RWPE2 (cell line): ENCODE results near the gene KRT35.

Experiments
- ATAC-seq: fragments of 200-7000 bp; cut with Tn5 transposase; 3 replicates; pipeline ENCODE4 v1.9.1; 2021; ENCODE audit warnings: low read depth
- DNase-seq: peaks from one replicate; pipeline ENCODE4 v3.0.0-alpha.2; 2020; ENCODE audit warnings: low spot score
- H3K27ac ChIP-seq: fragments of 450-650 bp; 2 replicates; pipeline ENCODE4 v1.5.1; 2017; ENCODE audit warnings: mild to moderate bottlenecking; ENCODE audit not compliant: poor library complexity, severe bottlenecking
- H3K27me3 ChIP-seq: fragments of 250-450 bp; sonication (Bioruptor Pico); 2 replicates; pipeline ENCODE4 v1.5.1; 2021; ENCODE audit warnings: mild to moderate bottlenecking, moderate library complexity; ENCODE audit not compliant: insufficient read depth, poor library complexity, severe bottlenecking
- H3K36me3 ChIP-seq: fragments of 250-450 bp; sonication (Bioruptor Pico); 2 replicates; pipeline ENCODE4 v1.5.1; 2020; ENCODE audit warnings: low read depth, mild to moderate bottlenecking, moderate library complexity
- H3K4me1 ChIP-seq: fragments of 250-450 bp; sonication (Bioruptor Pico); 2 replicates; pipeline ENCODE4 v1.5.1; 2021; ENCODE audit warnings: mild to moderate bottlenecking, moderate library complexity; ENCODE audit not compliant: insufficient read depth, poor library complexity, severe bottlenecking
- H3K4me3 ChIP-seq: fragments of 250-450 bp; sonication (Bioruptor Pico); 2 replicates; pipeline ENCODE4 v1.5.1; 2021; ENCODE audit warnings: mild to moderate bottlenecking, moderate library complexity; ENCODE audit not compliant: severe bottlenecking
- H3K9me3 ChIP-seq: fragments of 250-450 bp; sonication (Bioruptor Pico); 2 replicates; pipeline ENCODE4 v1.5.1; 2021; ENCODE audit warnings: mild to moderate bottlenecking, moderate library complexity; ENCODE audit not compliant: severe bottlenecking
- TF ChIP-seq, protein P1 (sequence below): fragments of 450-650 bp; IDR thresholded peaks from one replicate; pipeline ENCODE4 v1.5.1; 2017; ENCODE audit warnings: mild to moderate bottlenecking, moderate library complexity; ENCODE audit not compliant: poor library complexity, severe bottlenecking

KRT35 gene

DNA sequence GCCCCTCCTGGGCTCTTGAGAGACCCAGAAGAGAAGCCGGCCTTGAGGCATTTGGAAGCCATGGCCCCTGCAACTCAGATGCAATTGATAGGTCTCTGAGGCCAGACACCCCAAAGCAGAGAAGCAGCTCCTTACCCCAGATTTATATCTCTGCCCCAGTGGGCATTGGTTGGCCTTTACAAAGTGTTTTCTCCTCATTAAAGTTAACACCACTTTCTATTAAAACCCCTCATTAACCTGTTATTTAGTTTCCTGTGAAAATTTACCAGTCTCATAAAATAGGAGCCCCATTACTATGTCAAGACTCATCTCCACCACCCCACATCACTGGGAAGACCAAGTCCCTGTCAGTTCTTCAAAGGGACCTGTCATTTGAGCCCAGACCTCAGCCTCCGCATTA, at the start of gene KRT35:
TSS of gene KRT35 (minus strand) at position 116 of the 400 bp plus-strand sequence. CDS start at position 62, 54 bp downstream.
- H3K4me3 ChIP-seq = no peak within 1 kb of the TSS
- H3K9me3 ChIP-seq = no peaks in the 10 kb centered on the region
- H3K27ac ChIP-seq = no peak within 1 kb of the TSS
- no peaks in the 10 kb centered on the region for H3K4me1 ChIP-seq
- TF ChIP-seq, protein P1, sequence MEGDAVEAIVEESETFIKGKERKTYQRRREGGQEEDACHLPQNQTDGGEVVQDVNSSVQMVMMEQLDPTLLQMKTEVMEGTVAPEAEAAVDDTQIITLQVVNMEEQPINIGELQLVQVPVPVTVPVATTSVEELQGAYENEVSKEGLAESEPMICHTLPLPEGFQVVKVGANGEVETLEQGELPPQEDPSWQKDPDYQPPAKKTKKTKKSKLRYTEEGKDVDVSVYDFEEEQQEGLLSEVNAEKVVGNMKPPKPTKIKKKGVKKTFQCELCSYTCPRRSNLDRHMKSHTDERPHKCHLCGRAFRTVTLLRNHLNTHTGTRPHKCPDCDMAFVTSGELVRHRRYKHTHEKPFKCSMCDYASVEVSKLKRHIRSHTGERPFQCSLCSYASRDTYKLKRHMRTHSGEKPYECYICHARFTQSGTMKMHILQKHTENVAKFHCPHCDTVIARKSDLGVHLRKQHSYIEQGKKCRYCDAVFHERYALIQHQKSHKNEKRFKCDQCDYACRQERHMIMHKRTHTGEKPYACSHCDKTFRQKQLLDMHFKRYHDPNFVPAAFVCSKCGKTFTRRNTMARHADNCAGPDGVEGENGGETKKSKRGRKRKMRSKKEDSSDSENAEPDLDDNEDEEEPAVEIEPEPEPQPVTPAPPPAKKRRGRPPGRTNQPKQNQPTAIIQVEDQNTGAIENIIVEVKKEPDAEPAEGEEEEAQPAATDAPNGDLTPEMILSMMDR = no peak
- DNase-seq (no peak), ATAC-seq (no peak)
- no peaks in the 10 kb centered on the region for H3K27me3 ChIP-seq
- no peaks in the 10 kb centered on the region for H3K36me3 ChIP-seq

DNA sequence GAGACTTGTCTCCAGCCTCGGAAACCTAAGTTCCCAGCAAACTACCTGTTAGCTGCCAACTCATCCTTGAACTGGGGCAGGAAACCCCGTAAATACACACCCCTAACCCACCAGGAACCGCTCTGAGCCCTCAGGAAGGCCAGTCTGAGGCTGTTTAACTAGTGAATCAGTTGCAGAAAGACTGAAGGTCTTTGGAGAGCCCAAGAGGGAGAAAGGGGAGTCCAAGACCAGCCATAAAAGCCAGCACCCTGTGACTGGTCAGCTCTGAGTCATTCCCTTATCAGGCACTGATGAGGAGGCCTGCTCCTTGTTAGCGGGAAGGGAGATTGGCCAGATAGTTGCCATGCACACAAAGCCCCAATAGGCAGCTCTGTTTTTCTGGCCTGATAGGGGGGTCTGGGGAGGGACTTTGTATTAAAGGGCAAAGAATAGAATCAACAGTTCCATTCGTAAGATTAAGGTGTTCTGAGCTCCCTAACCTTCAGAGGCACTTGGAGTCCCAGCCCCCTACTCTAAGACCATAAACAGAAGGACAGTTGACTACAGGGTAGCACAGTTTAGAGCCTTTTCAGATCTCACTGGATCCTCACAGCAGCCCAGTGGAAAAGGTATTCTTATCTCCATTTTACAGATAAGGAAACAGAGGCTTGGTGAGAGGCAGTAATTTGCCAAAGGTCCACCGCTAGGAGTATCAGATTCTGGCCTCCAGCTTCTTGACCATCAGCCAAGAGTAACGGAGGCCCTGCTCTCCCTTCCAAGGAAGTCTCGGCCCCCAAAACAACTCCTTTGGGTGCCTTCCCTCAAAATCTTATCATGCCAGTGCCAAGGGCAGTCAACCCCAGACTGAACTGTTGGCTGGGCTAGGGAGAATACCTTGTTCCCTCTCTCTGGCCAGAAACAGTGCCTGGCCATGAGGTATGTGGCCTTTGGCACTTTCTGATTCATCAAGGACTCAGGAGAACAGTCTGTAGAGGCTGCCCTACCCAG, 49.4 kb upstream of the KRT35 start:
- TF ChIP-seq, protein P1 = no peak
- Histone ChIP-seq H3K27me3 (no peaks in the 10 kb centered on the region), H3K9me3 (no peaks in the 10 kb centered on the region), H3K27ac (peak overlapping the region; percentile 79), H3K4me1 (peaks cover 20% of the 10 kb centered on the region), H3K4me3 (no peak overlapping the region), H3K36me3 (peaks cover 6% of the 10 kb centered on the region)
- DNase-seq (no peak), ATAC-seq (peak; percentile 84)

DNA sequence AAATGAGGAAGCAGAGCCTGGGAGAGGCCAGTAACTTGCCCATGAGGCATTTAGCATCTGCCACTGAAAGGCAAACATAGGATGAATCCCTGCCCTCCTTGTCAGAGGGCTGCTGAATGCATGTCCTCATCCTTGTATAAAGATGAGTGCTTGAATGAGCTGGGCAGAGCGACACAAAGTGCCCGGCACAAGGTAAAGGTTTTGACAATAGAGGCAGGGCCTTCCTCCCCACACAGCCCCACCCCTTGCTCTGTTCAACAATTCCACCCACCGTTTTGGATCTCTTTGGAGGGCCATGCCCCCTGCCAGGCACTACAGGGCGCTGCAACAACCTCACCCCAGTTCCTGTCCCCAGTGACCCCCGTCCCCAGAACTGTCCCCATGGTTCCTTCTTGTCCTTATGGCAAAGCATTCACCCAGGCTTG, 48.6 kb upstream of the KRT35 start:
- Histone ChIP-seq H3K4me3 (no peak overlapping the region), H3K27ac (peak overlapping the region; percentile 79), H3K27me3 (no peaks in the 10 kb centered on the region), H3K36me3 (peaks cover 6% of the 10 kb centered on the region), H3K4me1 (peaks cover 20% of the 10 kb centered on the region), H3K9me3 (no peaks in the 10 kb centered on the region)
- no peak for DNase-seq
- TF ChIP-seq, protein P1 = no peak
- no peak for ATAC-seq

DNA sequence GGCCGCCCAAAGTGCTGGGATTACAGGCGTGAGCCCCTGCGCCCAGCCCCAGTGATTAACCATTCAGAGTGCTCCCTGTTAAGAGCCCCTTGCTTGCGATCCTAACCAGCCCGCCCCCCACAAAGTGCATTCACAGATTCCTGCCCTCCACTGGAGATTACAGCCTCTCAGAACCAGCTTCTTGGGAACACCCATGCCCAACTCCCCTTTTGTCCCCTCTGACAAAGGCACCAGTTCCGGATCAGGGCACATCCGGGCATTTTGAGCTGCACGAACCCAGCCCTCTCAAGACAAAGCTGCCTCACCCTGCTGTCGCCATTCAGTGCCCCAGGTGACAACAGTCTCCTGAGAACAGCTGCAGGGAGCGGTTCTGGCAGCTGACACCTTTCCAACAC, 48.0 kb upstream of the KRT35 start:
- DNase-seq (no peak), ATAC-seq (no peak)
- peak overlapping the region; percentile 79 for H3K27ac ChIP-seq
- H3K36me3 ChIP-seq = peaks cover 6% of the 10 kb centered on the region
- TF ChIP-seq, protein P1 = no peak
- H3K9me3 ChIP-seq = no peaks in the 10 kb centered on the region
- H3K27me3 ChIP-seq = no peaks in the 10 kb centered on the region
- no peak overlapping the region for H3K4me3 ChIP-seq
- peaks cover 20% of the 10 kb centered on the region for H3K4me1 ChIP-seq
